ENCODE data around the gene UNC5C.

- no peak for TF ChIP-seq MYNN (tag by site-specific recombination; IDR thresholded peaks at IDR 0.05; ENCODE audit: borderline replicate concordance)
- TF ChIP-seq, protein P1, sequence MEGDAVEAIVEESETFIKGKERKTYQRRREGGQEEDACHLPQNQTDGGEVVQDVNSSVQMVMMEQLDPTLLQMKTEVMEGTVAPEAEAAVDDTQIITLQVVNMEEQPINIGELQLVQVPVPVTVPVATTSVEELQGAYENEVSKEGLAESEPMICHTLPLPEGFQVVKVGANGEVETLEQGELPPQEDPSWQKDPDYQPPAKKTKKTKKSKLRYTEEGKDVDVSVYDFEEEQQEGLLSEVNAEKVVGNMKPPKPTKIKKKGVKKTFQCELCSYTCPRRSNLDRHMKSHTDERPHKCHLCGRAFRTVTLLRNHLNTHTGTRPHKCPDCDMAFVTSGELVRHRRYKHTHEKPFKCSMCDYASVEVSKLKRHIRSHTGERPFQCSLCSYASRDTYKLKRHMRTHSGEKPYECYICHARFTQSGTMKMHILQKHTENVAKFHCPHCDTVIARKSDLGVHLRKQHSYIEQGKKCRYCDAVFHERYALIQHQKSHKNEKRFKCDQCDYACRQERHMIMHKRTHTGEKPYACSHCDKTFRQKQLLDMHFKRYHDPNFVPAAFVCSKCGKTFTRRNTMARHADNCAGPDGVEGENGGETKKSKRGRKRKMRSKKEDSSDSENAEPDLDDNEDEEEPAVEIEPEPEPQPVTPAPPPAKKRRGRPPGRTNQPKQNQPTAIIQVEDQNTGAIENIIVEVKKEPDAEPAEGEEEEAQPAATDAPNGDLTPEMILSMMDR (tag by site-specific recombination; IDR thresholded peaks at IDR 0.05): peak; percentile 9; the same call in 1 of the 2 replicates
- TF ChIP-seq ZBTB48 (tag by site-specific recombination; IDR thresholded peaks at IDR 0.05): no peak
- TF ChIP-seq, protein P2, sequence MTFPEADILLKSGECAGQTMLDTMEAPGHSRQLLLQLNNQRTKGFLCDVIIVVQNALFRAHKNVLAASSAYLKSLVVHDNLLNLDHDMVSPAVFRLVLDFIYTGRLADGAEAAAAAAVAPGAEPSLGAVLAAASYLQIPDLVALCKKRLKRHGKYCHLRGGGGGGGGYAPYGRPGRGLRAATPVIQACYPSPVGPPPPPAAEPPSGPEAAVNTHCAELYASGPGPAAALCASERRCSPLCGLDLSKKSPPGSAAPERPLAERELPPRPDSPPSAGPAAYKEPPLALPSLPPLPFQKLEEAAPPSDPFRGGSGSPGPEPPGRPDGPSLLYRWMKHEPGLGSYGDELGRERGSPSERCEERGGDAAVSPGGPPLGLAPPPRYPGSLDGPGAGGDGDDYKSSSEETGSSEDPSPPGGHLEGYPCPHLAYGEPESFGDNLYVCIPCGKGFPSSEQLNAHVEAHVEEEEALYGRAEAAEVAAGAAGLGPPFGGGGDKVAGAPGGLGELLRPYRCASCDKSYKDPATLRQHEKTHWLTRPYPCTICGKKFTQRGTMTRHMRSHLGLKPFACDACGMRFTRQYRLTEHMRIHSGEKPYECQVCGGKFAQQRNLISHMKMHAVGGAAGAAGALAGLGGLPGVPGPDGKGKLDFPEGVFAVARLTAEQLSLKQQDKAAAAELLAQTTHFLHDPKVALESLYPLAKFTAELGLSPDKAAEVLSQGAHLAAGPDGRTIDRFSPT (tag by site-specific recombination; IDR thresholded peaks at IDR 0.05): no peak
- TF ChIP-seq, protein P3, sequence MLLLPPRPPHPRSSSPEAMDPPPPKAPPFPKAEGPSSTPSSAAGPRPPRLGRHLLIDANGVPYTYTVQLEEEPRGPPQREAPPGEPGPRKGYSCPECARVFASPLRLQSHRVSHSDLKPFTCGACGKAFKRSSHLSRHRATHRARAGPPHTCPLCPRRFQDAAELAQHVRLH (tag by site-specific recombination; IDR thresholded peaks at IDR 0.05): no peak
- no peak for TF ChIP-seq REST (tag by site-specific recombination; IDR thresholded peaks at IDR 0.05)
These were observed 2.9 kb upstream of the UNC5C start for GRCh38 chr4:95551653-95552052.

All from HEK293 (cell line).